IPS DF 4.7 (cell line): Measurements from ENCODE around the gene EEIG1.

Source experiments
- DNase-seq: peaks from one replicate; pipeline ENCODE4 v3.0.0-alpha.2; 2013; ENCODE audit warnings: low spot score; ENCODE audit errors: extremely low read depth

The EEIG1 gene

GRCh38 chr9:127975376-127976315 is 5.1 kb downstream of the EEIG1 start:
- DNase-seq: no peak

- DNase-seq: no peak
These were observed 6.0 kb downstream of the EEIG1 start for GRCh38 chr9:127974769-127975261.

GRCh38 chr9:127974001-127974768 is 6.6 kb downstream of the EEIG1 start:
- DNase-seq: no peak

GRCh38 chr9:127973169-127974000 is 7.4 kb downstream of the EEIG1 start:
- no peak for DNase-seq

- DNase-seq: no peak
These were observed 8.4 kb downstream of the EEIG1 start for GRCh38 chr9:127972236-127972871.

GRCh38 chr9:127971357-127972235 is 9.2 kb downstream of the EEIG1 start:
- no peak for DNase-seq

GRCh38 chr9:127970401-127971313 is 10.1 kb downstream of the EEIG1 start:
- no peak for DNase-seq

GRCh38 chr9:127968700-127969383 is 11.9 kb downstream of the EEIG1 start:
- no peak for DNase-seq

- no peak for DNase-seq
These were observed 12.7 kb downstream of the EEIG1 start for GRCh38 chr9:127968042-127968441.

GRCh38 chr9:127967151-127967809 is 13.5 kb downstream of the EEIG1 start:
- no peak for DNase-seq

- no peak for DNase-seq
These were observed 14.2 kb downstream of the EEIG1 start for GRCh38 chr9:127966416-127967150.

GRCh38 chr9:127965953-127966352 is 14.8 kb downstream of the EEIG1 start:
- no peak for DNase-seq

GRCh38 chr9:127963359-127964064 is 17.3 kb downstream of the EEIG1 start:
- no peak for DNase-seq

- no peak for DNase-seq
These were observed 17.8 kb downstream of the EEIG1 start for GRCh38 chr9:127963041-127963358.

GRCh38 chr9:127962278-127962677 is 18.5 kb downstream of the EEIG1 start:
- no peak for DNase-seq

- DNase-seq: no peak
These were observed 19.1 kb downstream of the EEIG1 start for GRCh38 chr9:127961613-127962155.
